ENCODE results near the gene DERA. TPM values are rescaled to one million over a fixed set of nuclear protein-coding genes. Genes with fewer than 3 reads are reported as not detected.

DERA gene
- total and polyA plus RNA-seq, 2 of the 8 experiments (the other 6 are each of a cell fraction or from before 2014, with no cell fraction given): 13.1 to 17.1 TPM

GRCh38 chr12:15928870-15929571 is 17.9 kb downstream of the DERA start:
- H3K4me3 ChIP-seq (ENCODE audit: extremely low read depth in 1 of 4, insufficient read depth in 2 of 4, low read depth in 3 of 4, low read length in 4 of 4): no peak overlapping the region
- H3K79me1 ChIP-seq (ENCODE audit: low read depth, low read length): no peaks in the 10 kb centered on the region
- FAIRE-seq (no peak), DNase-seq (ENCODE audit: low read depth in 1 of 2, low spot score in 2 of 2) (no peak)
- H3K9me3 ChIP-seq (ENCODE audit: insufficient read depth in 2 of 2, low read depth in 1 of 2, low read length in 1 of 2): no peaks in the 10 kb centered on the region
- H2BK12ac ChIP-seq (ENCODE audit: low read depth, low read length): no peak overlapping the region
- H2BK5ac ChIP-seq (ENCODE audit: low read depth, low read length): no peak overlapping the region
- H2BK20ac ChIP-seq (ENCODE audit: low read length): no peak overlapping the region
- 69% methylated on average over 10 of the region's 10 CpGs; no CpG with 5 or more reads in 1 of the 2 experiments for WGBS, 2 experiments (ENCODE audit: extremely low coverage in 1 of 2, insufficient coverage in 1 of 2, insufficient read length in 1 of 2, insufficient replicate concordance in 2 of 2, low coverage in 1 of 2, low lambda C conversion rate in 2 of 2, missing lambda C conversion rate in 1 of 2)
- H3K9ac ChIP-seq (replicated peaks in 1 of 4; ENCODE audit: extremely low read depth in 1 of 4, low read depth in 3 of 4, low read length in 3 of 4): no peak overlapping the region
- H2BK120ac ChIP-seq (replicated peaks; ENCODE audit: low read depth, low read length): no peak overlapping the region
- no peak overlapping the region for H3K27ac ChIP-seq (ENCODE audit: low read depth, low read length)
- H4K91ac ChIP-seq (replicated peaks; ENCODE audit: insufficient read length, low read length): no peak overlapping the region
- H4K8ac ChIP-seq (ENCODE audit: extremely low read depth, insufficient read depth, low read length): no peak overlapping the region
- H3K14ac ChIP-seq (ENCODE audit: insufficient read length): no peak overlapping the region
- H3K36me3 ChIP-seq (ENCODE audit: control insufficient read depth in 2 of 4, insufficient read depth in 4 of 4, low read length in 3 of 4): no peaks in the 10 kb centered on the region
- H3K56ac ChIP-seq (replicated peaks; ENCODE audit: insufficient read length, low read depth, low read length): no peak overlapping the region
- H3K18ac ChIP-seq (ENCODE audit: extremely low read depth, low read length): no peak overlapping the region
- H3K23me2 ChIP-seq (ENCODE audit: low read depth, low read length): no peaks in the 10 kb centered on the region
- no peak overlapping the region for H4K5ac ChIP-seq (ENCODE audit: insufficient read length, low read depth, low read length)
- H3K79me2 ChIP-seq (ENCODE audit: control insufficient read depth in 1 of 2, insufficient read depth in 2 of 2, low read length in 2 of 2): no peaks in the 10 kb centered on the region
- peaks cover 0 to 8% (median 5%) of the 10 kb centered on the region in 4 experiments; a peak in 3 of 7 replicates for H3K4me1 ChIP-seq (replicated peaks in 1 of 4; ENCODE audit: control insufficient read depth in 3 of 4, insufficient read depth in 4 of 4, low read length in 3 of 4)
- no peak overlapping the region for H2BK15ac ChIP-seq (ENCODE audit: low read length)
- no peak overlapping the region for H3K23ac ChIP-seq (ENCODE audit: insufficient read length)
- no peak overlapping the region for H3K4me2 ChIP-seq (ENCODE audit: insufficient read depth in 1 of 2, low read depth in 2 of 2, low read length in 2 of 2)
- no peak overlapping the region for H2AFZ ChIP-seq (ENCODE audit: low read length)
- H3K4ac ChIP-seq (replicated peaks; ENCODE audit: insufficient read length, low read depth, low read length): no peak overlapping the region
- no peak for TF ChIP-seq ATF2 (IDR thresholded peaks at IDR 0.05; ENCODE audit: low read length)
- TF ChIP-seq NANOG (IDR thresholded peaks at IDR 0.05; ENCODE audit: insufficient read depth, low read depth, low read length, poor library complexity, severe bottlenecking): no peak
- TF ChIP-seq CEBPB (IDR thresholded peaks at IDR 0.05; ENCODE audit: low read depth, low read length): no peak
- TF ChIP-seq RXRA (IDR thresholded peaks at IDR 0.05; ENCODE audit: insufficient read depth, low read depth, low read length): no peak
- TF ChIP-seq GTF2F1 (IDR thresholded peaks at IDR 0.05; ENCODE audit: borderline replicate concordance, low read depth, low read length): no peak
- H4K20me1 ChIP-seq (replicated peaks in 1 of 2; ENCODE audit: control insufficient read depth in 1 of 2, insufficient read depth in 2 of 2, low read length in 2 of 2): no peaks in the 10 kb centered on the region
- no peaks in the 10 kb centered on the region for H3K27me3 ChIP-seq (replicated peaks in 1 of 4; ENCODE audit: control insufficient read depth in 3 of 4, extremely low read depth in 1 of 4, insufficient read depth in 3 of 4, low read length in 3 of 4)
- no peak overlapping the region for H2AK5ac ChIP-seq (ENCODE audit: low read depth, low read length)
- ChIA-PET CTCF (ENCODE audit: partially characterized antibody) (interaction anchor here (1.0 to 1.7 kb wide), 3 partner anchors 10 to 19 kb away, joined by 3 to 9 read pairs (median 7); no protein-coding TSS in a partner anchor), POLR2A (ENCODE audit: partially characterized antibody) (interaction anchor here (1.2 to 1.6 kb wide), 3 partner anchors 9 to 19 kb away, joined by 3 to 7 read pairs (median 3); partner anchors contain the start of gene DERA)
